ENCODE results near the gene ACSL4. TPM values are rescaled to one million over a fixed set of nuclear protein-coding genes. Genes with fewer than 3 reads are reported as not detected.

ACSL4 gene
- total and polyA plus RNA-seq, 9 donors = 23.3 to 102 (median 36.6) TPM

- no peak for TF ChIP-seq EP300 (IDR thresholded peaks at IDR 0.05)
- H3K4me3 ChIP-seq = no peak overlapping the region
- no peak overlapping the region for H3K27ac ChIP-seq
- H3K9me3 ChIP-seq = no peaks in the 10 kb centered on the region
- no peaks in the 10 kb centered on the region for H3K36me3 ChIP-seq
- no peak for DNase-seq
- intact Hi-C loops (cut with DNase I) = no loop called here
- no peaks in the 10 kb centered on the region for H3K27me3 ChIP-seq
- H3K4me1 ChIP-seq (ENCODE audit: insufficient read depth) = peaks cover 2% of the 10 kb centered on the region
These were observed 28.5 kb downstream of the ACSL4 start for GRCh38 chrX:109704563-109704962.

- no peak for DNase-seq
- Histone ChIP-seq H3K4me3 (no peak overlapping the region), H3K27ac (no peak overlapping the region), H3K4me1 (ENCODE audit: insufficient read depth) (peaks cover 2% of the 10 kb centered on the region), H3K9me3 (no peaks in the 10 kb centered on the region), H3K27me3 (no peaks in the 10 kb centered on the region), H3K36me3 (no peaks in the 10 kb centered on the region)
- TF ChIP-seq CTCF (IDR thresholded peaks at IDR 0.05) = no peak
- TF ChIP-seq POLR2A (IDR thresholded peaks at IDR 0.05) = no peak
- no peak for TF ChIP-seq EP300 (IDR thresholded peaks at IDR 0.05)
- 58 to 73% (median 59%) methylated on average over 2 of the region's 2 CpGs for WGBS, 3 donors
- intact Hi-C loops (cut with DNase I) = no loop called here
These were observed 35.2 kb downstream of the ACSL4 start for GRCh38 chrX:109697855-109698254.

- 59 to 62% (median 61%) methylated on average over 4 of the region's 4 CpGs for WGBS, 3 donors
- Histone ChIP-seq H3K36me3 (no peaks in the 10 kb centered on the region), H3K27me3 (no peaks in the 10 kb centered on the region), H3K27ac (no peak overlapping the region), H3K9me3 (no peaks in the 10 kb centered on the region), H3K4me3 (no peak overlapping the region), H3K4me1 (ENCODE audit: insufficient read depth) (peaks cover 2% of the 10 kb centered on the region)
- intact Hi-C loops (cut with DNase I) = no loop called here
- TF ChIP-seq POLR2A (IDR thresholded peaks at IDR 0.05) (no peak), CTCF (IDR thresholded peaks at IDR 0.05) (no peak), EP300 (IDR thresholded peaks at IDR 0.05) (no peak)
- no peak for DNase-seq
These were observed 36.8 kb downstream of the ACSL4 start for GRCh38 chrX:109696146-109696740.

GRCh38 chrX:109695637-109696036 is 37.4 kb downstream of the ACSL4 start:
- WGBS, 3 donors = 76 to 82% (median 77%) methylated on average over 3 of the region's 3 CpGs
- H3K27ac ChIP-seq = no peak overlapping the region
- intact Hi-C loops (cut with DNase I) = no loop called here
- TF ChIP-seq POLR2A (IDR thresholded peaks at IDR 0.05) (no peak), CTCF (IDR thresholded peaks at IDR 0.05) (no peak), EP300 (IDR thresholded peaks at IDR 0.05) (no peak)
- no peak for DNase-seq
- no peaks in the 10 kb centered on the region for H3K9me3 ChIP-seq
- H3K36me3 ChIP-seq = no peaks in the 10 kb centered on the region
- H3K27me3 ChIP-seq = no peaks in the 10 kb centered on the region
- peaks cover 2% of the 10 kb centered on the region for H3K4me1 ChIP-seq (ENCODE audit: insufficient read depth)
- no peak overlapping the region for H3K4me3 ChIP-seq

GRCh38 chrX:109691752-109692151 is 41.3 kb downstream of the ACSL4 start:
- no peak overlapping the region for H3K27ac ChIP-seq
- H3K36me3 ChIP-seq = no peaks in the 10 kb centered on the region
- TF ChIP-seq CTCF (IDR thresholded peaks at IDR 0.05) (no peak), POLR2A (IDR thresholded peaks at IDR 0.05) (no peak), EP300 (IDR thresholded peaks at IDR 0.05) (no peak)
- no peak overlapping the region for H3K4me3 ChIP-seq
- no peaks in the 10 kb centered on the region for H3K27me3 ChIP-seq
- intact Hi-C loops (cut with DNase I) = no loop called here
- no peak for DNase-seq
- H3K4me1 ChIP-seq (ENCODE audit: insufficient read depth) = no peaks in the 10 kb centered on the region
- H3K9me3 ChIP-seq = no peaks in the 10 kb centered on the region
- 60 to 72% (median 65%) methylated on average over 2 of the region's 2 CpGs for WGBS, 3 donors

All from ovary (tissue), 9 donors.